Mesenchymal stem cell (in vitro differentiated cells and primary cell): ENCODE measurements around the gene HTT-AS.
"Not testable (repeated sequence)": the region's sequence is repeated elsewhere in the genome, so short reads cannot be mapped to it uniquely, and the experiment has no call there.

Experiments
- DNase-seq: peaks from one replicate; pipeline ENCODE4 v3.0.0-alpha.2; 2013
- H2AFZ ChIP-seq: one replicate; pipeline ENCODE4 v1.6.1; 2013; ENCODE audit warnings: low read depth, mild to moderate bottlenecking, control low read depth, inconsistent platforms, low read length, moderate library complexity
- H2AK5ac ChIP-seq: 2 replicates; pipeline ENCODE4 v1.6.1; 2013; ENCODE audit warnings: low read length, moderate library complexity, mild to moderate bottlenecking, inconsistent platforms; ENCODE audit not compliant: severe bottlenecking
- H2BK120ac ChIP-seq: one replicate; pipeline ENCODE4 v1.6.1; 2013; ENCODE audit warnings: low read depth, mild to moderate bottlenecking, inconsistent platforms, low read length, moderate library complexity
- H2BK12ac ChIP-seq, 2 experiments: one replicate each; pipeline ENCODE4 v1.6.1; 2013; ENCODE audit warnings: inconsistent platforms in 2 of 2, low read length in 2 of 2, mild to moderate bottlenecking in 2 of 2, moderate library complexity in 2 of 2, control low read depth in 1 of 2
- H2BK15ac ChIP-seq: one replicate; pipeline ENCODE4 v1.6.1; 2013; ENCODE audit warnings: mild to moderate bottlenecking, low read depth, inconsistent platforms; ENCODE audit not compliant: poor library complexity, severe bottlenecking
- H2BK5ac ChIP-seq: 2 replicates; pipeline ENCODE4 v1.6.1; 2013; ENCODE audit warnings: low read depth, mild to moderate bottlenecking, low read length, control low read depth, inconsistent platforms; ENCODE audit not compliant: poor library complexity, severe bottlenecking
- H3K14ac ChIP-seq, 2 experiments: one replicate each; pipeline ENCODE4 v1.6.1; 2013; ENCODE audit warnings: inconsistent platforms in 2 of 2, low read length in 2 of 2, control low read depth in 1 of 2, mild to moderate bottlenecking in 1 of 2, moderate library complexity in 1 of 2
- H3K18ac ChIP-seq, 2 experiments: one replicate each; pipeline ENCODE4 v1.6.1; 2013; ENCODE audit warnings: inconsistent platforms in 2 of 2, low read length in 2 of 2, control low read depth in 1 of 2, low read depth in 1 of 2, mild to moderate bottlenecking in 1 of 2
- H3K23ac ChIP-seq, 2 experiments: one replicate each; pipeline ENCODE4 v1.6.1; 2013; ENCODE audit warnings: inconsistent platforms in 2 of 2, low read length in 2 of 2, mild to moderate bottlenecking in 2 of 2, moderate library complexity in 2 of 2, control low read depth in 1 of 2
- H3K27ac ChIP-seq: 2 replicates; pipeline ENCODE4 v1.5.1; 2013; ENCODE audit warnings: mild to moderate bottlenecking, moderate library complexity, low read length, control low read depth, inconsistent platforms; ENCODE audit not compliant: poor library complexity, severe bottlenecking
- H3K27me3 ChIP-seq, 2 experiments: 2 replicates each; pipeline versions ENCODE4 v1.6.1 to v1.7.0; 2013; ENCODE audit warnings: low read length in 2 of 2, mild to moderate bottlenecking in 2 of 2, moderate library complexity in 2 of 2, control low read depth in 1 of 2, inconsistent platforms in 1 of 2; ENCODE audit not compliant: control insufficient read depth in 1 of 2, insufficient read depth in 1 of 2
- H3K36me3 ChIP-seq, 2 experiments: 2 replicates each; pipeline versions ENCODE4 v1.6.1 to v1.7.0; 2013; ENCODE audit warnings: low read length in 2 of 2, control low read depth in 1 of 2, inconsistent platforms in 1 of 2, low read depth in 1 of 2, mild to moderate bottlenecking in 1 of 2; ENCODE audit not compliant: insufficient read depth in 2 of 2, control insufficient read depth in 1 of 2
- H3K4ac ChIP-seq, 2 experiments: one replicate each; pipeline ENCODE4 v1.6.1; 2013; ENCODE audit warnings: inconsistent platforms in 2 of 2, low read length in 2 of 2, mild to moderate bottlenecking in 2 of 2, moderate library complexity in 2 of 2, control low read depth in 1 of 2, low read depth in 1 of 2
- H3K4me1 ChIP-seq: 2 replicates; pipeline ENCODE4 v1.6.1; 2013; ENCODE audit warnings: low read depth, low read length, control low read depth; ENCODE audit not compliant: control insufficient read depth, insufficient read depth
- H3K4me2 ChIP-seq: 2 replicates; pipeline ENCODE4 v1.6.1; 2013; ENCODE audit warnings: low read length, mild to moderate bottlenecking, inconsistent platforms; ENCODE audit not compliant: poor library complexity, severe bottlenecking
- H3K4me3 ChIP-seq, 2 experiments: 2 replicates each; pipeline versions ENCODE4 v1.5.1 to v1.7.0; 2013; ENCODE audit warnings: low read length in 2 of 2, mild to moderate bottlenecking in 2 of 2, control low read depth in 1 of 2, low read depth in 1 of 2; ENCODE audit not compliant: insufficient read depth in 1 of 2
- H3K79me1 ChIP-seq: replicated peaks from 2 replicates; pipeline ENCODE4 v1.6.1; 2013; ENCODE audit warnings: mild to moderate bottlenecking, control low read depth, low read length, inconsistent platforms; ENCODE audit not compliant: poor library complexity, severe bottlenecking
- H3K9ac ChIP-seq: 2 replicates; pipeline ENCODE4 v1.7.0; 2013; ENCODE audit warnings: mild to moderate bottlenecking, low read length, moderate library complexity
- H3K9me3 ChIP-seq: 2 replicates; pipeline ENCODE4 v1.7.0; 2013; ENCODE audit warnings: mild to moderate bottlenecking, low read length; ENCODE audit not compliant: control insufficient read depth
- H4K8ac ChIP-seq: one replicate; pipeline ENCODE4 v1.6.1; 2013; ENCODE audit warnings: inconsistent platforms, mild to moderate bottlenecking, low read length, moderate library complexity
- H4K91ac ChIP-seq: one replicate; pipeline ENCODE4 v1.6.1; 2013; ENCODE audit warnings: mild to moderate bottlenecking, low read length, inconsistent platforms
- WGBS: methylation state at CpG from one replicate; pipeline ENCODE4 v1.1.7; 2013; ENCODE audit warnings: mixed read lengths; 5-methylcytosine and 5-hydroxymethylcytosine counted together

The HTT-AS gene

DNA sequence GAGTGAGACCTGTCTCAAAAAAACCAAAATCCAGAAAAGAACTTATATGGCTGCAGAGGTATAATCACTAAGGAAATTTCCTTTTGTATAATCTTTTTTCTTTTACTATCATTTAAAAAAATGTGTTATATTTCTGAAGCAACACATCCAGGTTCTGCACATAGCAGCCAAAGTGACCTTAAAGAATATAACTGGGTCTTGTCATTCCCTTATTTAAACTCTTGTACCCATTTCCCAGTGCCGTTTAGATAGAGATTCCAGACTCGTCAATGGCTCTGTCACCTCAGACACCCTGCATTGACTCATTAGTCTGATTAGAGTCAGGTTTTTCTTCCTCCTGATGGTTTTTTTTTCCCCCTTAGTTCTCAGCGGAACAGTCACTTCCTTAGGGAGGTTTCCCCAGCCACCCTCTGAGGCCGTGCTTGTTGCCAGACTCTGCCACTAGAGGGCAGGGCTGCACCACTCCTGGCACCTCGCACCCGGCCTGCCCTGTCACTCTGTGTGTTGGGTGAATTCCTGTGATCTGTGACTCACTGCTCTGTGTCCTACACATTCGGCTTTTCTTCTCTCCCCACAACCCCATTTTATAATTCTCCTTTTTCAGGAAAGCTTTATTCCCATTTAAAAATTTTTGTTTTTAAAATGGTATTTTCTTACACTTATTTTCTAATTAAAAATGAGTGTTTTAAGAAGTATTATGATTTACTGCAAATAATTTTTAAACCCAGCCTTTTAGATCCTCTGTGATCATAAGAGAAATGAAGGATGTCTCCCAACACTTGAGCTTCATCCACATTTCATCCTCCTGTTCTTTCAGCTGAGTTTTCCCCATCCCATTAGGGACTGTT lies 32.2 kb upstream of the HTT-AS start:
- H4K8ac ChIP-seq = no peak overlapping the region
- no peaks in the 10 kb centered on the region for H3K9me3 ChIP-seq
- peak; percentile 92 for DNase-seq
- H3K9ac ChIP-seq = peak overlapping the region; percentile 94
- H3K4me1 ChIP-seq = peaks cover 2% of the 10 kb centered on the region
- peak overlapping the region in 1 of 2 experiments; percentile 93 for H3K4ac ChIP-seq
- no peak overlapping the region for H3K27ac ChIP-seq
- peak overlapping the region in 1 of 2 experiments; percentile 36 for H3K14ac ChIP-seq
- H3K4me2 ChIP-seq = no peak overlapping the region
- peak overlapping the region; percentile 80 for H2BK120ac ChIP-seq
- H3K23ac ChIP-seq = no peak overlapping the region
- no peak overlapping the region for H2BK5ac ChIP-seq
- H2AFZ ChIP-seq = no peak overlapping the region
- H3K36me3 ChIP-seq = peaks cover 32 to 45% of the 10 kb centered on the region in 2 experiments
- peaks cover 33% of the 10 kb centered on the region for H3K79me1 ChIP-seq
- no peak overlapping the region for H2BK15ac ChIP-seq
- no peaks in the 10 kb centered on the region for H3K27me3 ChIP-seq
- peak overlapping the region in 1 of 2 experiments; percentile 75 for H2BK12ac ChIP-seq
- H4K91ac ChIP-seq = no peak overlapping the region
- H3K4me3 ChIP-seq = peak overlapping the region in 1 of 2 experiments; percentile 50
- no peak overlapping the region for H2AK5ac ChIP-seq
- 0% methylated on average over 6 of the region's 7 CpGs for WGBS
- peak overlapping the region; percentile 59 to 67 for H3K18ac ChIP-seq

DNA sequence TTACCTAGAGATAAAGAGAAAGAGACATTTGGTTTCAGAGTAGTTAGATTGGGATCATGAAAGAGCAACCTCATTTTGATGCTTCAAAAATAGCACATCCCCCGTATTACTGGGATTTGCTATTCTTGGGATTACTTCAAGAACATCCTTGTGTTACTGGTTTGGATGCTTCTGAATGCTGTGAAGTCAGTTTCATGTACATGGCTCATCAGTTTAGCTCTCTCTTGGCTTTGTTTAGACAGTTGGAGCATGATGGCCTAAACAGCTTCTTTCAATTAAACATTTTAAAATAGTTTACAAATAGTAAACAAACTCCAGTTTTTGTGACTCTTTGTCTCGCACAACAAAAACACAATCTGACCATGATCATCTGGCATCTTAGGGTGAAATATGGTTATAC lies 24.0 kb upstream of the HTT-AS start:
- Histone ChIP-seq H3K14ac (no peak overlapping the region), H4K8ac (no peak overlapping the region), H3K9ac (peak overlapping the region; percentile 24), H3K18ac (no peak overlapping the region), H2BK5ac (no peak overlapping the region), H4K91ac (no peak overlapping the region), H3K4me2 (no peak overlapping the region), H3K4me3 (no peak overlapping the region), H2BK12ac (no peak overlapping the region), H3K4ac (no peak overlapping the region), H2AK5ac (no peak overlapping the region), H3K27ac (no peak overlapping the region), H3K4me1 (no peaks in the 10 kb centered on the region), H2BK120ac (no peak overlapping the region), H3K36me3 (peaks cover 37 to 57% of the 10 kb centered on the region in 2 experiments), H2AFZ (no peak overlapping the region), H2BK15ac (no peak overlapping the region), H3K23ac (no peak overlapping the region), H3K79me1 (peaks cover 37% of the 10 kb centered on the region), H3K27me3 (no peaks in the 10 kb centered on the region), H3K9me3 (no peaks in the 10 kb centered on the region)
- DNase-seq = no peak
- 89% methylated on average over 1 of the region's 2 CpGs for WGBS

DNA sequence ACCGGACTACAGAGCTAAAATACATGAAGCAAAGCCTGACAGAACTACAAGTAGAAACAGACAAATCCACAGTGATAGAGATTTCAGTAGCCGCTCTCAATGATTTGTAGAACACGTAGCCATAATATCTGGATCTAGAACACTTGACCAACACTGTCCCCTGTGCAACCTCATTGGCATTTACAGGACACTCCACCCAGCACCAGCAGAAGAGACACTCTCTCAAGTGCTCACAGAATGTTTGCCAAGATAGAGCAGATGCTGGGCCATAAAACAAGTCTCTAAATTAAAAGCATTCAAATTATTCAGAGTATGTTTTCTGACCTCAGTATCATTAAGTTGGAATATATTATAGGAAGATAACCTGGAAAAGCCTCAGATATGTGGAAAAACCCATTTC lies 21.9 kb upstream of the HTT-AS start:
- Histone ChIP-seq H4K8ac (no peak overlapping the region), H3K4me2 (no peak overlapping the region), H3K14ac (no peak overlapping the region), H3K4me3 (no peak overlapping the region), H3K4me1 (no peaks in the 10 kb centered on the region), H3K18ac (no peak overlapping the region), H3K36me3 (peaks cover 26 to 52% of the 10 kb centered on the region in 2 experiments), H3K27me3 (no peaks in the 10 kb centered on the region), H3K9ac (no peak overlapping the region), H3K79me1 (peaks cover 30% of the 10 kb centered on the region), H2BK120ac (no peak overlapping the region), H2BK12ac (no peak overlapping the region), H3K23ac (no peak overlapping the region), H2BK15ac (no peak overlapping the region), H3K4ac (no peak overlapping the region), H3K27ac (no peak overlapping the region), H3K9me3 (no peaks in the 10 kb centered on the region), H2AK5ac (no peak overlapping the region), H2AFZ (no peak overlapping the region), H2BK5ac (no peak overlapping the region), H4K91ac (no peak overlapping the region)
- WGBS = 97% methylated on average over 3 of the region's 3 CpGs
- DNase-seq = no peak

DNA sequence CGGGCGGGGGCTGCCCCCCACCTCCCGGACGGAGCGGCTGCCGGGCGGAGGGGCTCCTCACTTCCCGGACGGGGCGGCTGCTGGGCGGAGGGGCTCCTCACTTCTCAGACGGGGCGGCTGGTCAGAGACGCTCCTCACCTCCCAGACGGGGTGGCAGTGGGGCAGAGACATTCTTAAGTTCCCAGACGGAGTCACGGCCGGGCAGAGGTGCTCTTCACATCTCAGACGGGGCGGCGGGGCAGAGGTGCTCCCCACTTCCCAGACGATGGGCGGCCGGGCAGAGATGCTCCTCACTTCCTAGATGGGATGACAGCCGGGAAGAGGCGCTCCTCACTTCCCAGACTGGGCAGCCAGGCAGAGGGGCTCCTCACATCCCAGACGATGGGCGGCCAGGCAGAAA lies 20.4 kb upstream of the HTT-AS start:
- not testable (repeated sequence) for H3K9me3 ChIP-seq, H2AFZ ChIP-seq, H3K14ac ChIP-seq, H3K4ac ChIP-seq, H2BK15ac ChIP-seq, H2AK5ac ChIP-seq, H2BK120ac ChIP-seq, H3K4me1 ChIP-seq, H3K23ac ChIP-seq, H2BK12ac ChIP-seq, DNase-seq, H3K27me3 ChIP-seq, H4K91ac ChIP-seq, H3K4me2 ChIP-seq, H3K27ac ChIP-seq, H3K9ac ChIP-seq, H3K4me3 ChIP-seq, H3K18ac ChIP-seq, H2BK5ac ChIP-seq, H4K8ac ChIP-seq
- 98% methylated on average over 27 of the region's 28 CpGs for WGBS
- peaks cover 25% of the 10 kb centered on the region for H3K79me1 ChIP-seq
- peaks cover 18 to 48% of the 10 kb centered on the region in 2 experiments for H3K36me3 ChIP-seq
